Measurements from ENCODE around the gene ANKRD29.

The ANKRD29 gene

DNA sequence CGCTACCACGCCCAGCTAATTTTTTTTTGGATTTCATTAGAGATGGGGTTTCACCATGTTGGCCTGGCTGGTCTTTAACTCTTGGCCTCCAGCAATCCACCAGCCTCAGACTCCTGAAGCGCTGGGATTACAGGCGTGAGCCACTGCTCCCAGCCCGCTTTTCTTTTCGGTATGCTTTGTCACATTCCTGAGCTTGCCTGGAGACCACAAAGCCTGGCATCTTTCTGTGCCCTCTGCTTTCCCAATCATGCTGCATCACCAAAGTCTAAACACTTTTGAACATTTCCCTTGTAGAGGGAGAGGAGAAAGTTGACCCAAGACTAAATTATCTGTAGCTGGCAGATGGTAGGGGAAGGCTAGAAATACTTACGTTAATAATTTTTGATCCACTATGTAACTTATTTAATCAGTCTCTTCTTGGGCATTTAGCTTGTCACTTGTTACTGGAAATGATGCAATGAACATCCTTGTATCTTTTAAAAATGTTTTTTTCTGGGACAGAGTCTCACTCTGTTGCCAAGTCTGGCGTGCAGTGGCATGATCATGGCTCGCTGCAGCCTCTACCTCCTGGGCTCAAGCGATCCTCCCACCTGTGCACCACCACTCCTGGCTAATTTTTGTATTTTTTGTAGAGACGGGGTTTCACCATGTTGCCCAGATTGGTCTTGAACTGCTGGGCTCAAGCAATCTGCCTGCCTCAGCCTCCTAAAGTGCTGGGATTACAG, 73.7 kb downstream of the ANKRD29 start:
- TF ChIP-seq, protein P1, sequence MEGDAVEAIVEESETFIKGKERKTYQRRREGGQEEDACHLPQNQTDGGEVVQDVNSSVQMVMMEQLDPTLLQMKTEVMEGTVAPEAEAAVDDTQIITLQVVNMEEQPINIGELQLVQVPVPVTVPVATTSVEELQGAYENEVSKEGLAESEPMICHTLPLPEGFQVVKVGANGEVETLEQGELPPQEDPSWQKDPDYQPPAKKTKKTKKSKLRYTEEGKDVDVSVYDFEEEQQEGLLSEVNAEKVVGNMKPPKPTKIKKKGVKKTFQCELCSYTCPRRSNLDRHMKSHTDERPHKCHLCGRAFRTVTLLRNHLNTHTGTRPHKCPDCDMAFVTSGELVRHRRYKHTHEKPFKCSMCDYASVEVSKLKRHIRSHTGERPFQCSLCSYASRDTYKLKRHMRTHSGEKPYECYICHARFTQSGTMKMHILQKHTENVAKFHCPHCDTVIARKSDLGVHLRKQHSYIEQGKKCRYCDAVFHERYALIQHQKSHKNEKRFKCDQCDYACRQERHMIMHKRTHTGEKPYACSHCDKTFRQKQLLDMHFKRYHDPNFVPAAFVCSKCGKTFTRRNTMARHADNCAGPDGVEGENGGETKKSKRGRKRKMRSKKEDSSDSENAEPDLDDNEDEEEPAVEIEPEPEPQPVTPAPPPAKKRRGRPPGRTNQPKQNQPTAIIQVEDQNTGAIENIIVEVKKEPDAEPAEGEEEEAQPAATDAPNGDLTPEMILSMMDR (conservative IDR thresholded peaks at IDR 0.05; ENCODE audit: low read depth) = no peak
- no peak for DNase-seq (ENCODE audit: low spot score)
- ChIA-PET CTCF (interaction anchor here (0.5 to 1.5 kb wide), 2 partner anchors 33 to 210 kb away, joined by 3 read pairs; no protein-coding TSS in a partner anchor), POLR2A (ENCODE audit: low non-redundant PET) (no interaction called here)
- H3K27ac ChIP-seq = peak overlapping the region; percentile 86

DNA sequence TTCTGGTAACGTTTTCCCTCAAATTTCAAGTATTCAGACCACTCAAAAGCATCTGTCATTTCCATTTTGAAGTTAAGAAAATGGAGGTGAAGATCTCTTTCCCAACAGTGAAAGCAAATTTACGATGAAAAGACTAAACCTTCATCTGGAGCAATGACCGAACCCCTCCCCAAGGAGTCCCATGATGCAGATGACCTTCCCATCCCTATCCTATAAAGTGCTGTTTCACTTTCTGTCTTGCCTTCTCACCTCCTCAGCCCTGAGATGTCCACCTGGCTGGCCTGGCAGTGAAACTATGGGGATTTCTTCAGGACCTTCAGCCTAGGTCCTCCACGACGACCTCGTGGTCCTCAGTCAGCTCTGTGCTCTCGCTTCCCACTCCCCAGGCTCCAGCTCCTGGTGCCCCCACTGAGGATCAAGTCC, 75.5 kb downstream of the ANKRD29 start:
- TF ChIP-seq, protein P1 (conservative IDR thresholded peaks at IDR 0.05; ENCODE audit: low read depth) = peak; percentile 54
- ChIA-PET CTCF (no interaction called here), POLR2A (ENCODE audit: low non-redundant PET) (no interaction called here)
- DNase-seq (ENCODE audit: low spot score) = no peak
- H3K27ac ChIP-seq = peak overlapping the region; percentile 99

DNA sequence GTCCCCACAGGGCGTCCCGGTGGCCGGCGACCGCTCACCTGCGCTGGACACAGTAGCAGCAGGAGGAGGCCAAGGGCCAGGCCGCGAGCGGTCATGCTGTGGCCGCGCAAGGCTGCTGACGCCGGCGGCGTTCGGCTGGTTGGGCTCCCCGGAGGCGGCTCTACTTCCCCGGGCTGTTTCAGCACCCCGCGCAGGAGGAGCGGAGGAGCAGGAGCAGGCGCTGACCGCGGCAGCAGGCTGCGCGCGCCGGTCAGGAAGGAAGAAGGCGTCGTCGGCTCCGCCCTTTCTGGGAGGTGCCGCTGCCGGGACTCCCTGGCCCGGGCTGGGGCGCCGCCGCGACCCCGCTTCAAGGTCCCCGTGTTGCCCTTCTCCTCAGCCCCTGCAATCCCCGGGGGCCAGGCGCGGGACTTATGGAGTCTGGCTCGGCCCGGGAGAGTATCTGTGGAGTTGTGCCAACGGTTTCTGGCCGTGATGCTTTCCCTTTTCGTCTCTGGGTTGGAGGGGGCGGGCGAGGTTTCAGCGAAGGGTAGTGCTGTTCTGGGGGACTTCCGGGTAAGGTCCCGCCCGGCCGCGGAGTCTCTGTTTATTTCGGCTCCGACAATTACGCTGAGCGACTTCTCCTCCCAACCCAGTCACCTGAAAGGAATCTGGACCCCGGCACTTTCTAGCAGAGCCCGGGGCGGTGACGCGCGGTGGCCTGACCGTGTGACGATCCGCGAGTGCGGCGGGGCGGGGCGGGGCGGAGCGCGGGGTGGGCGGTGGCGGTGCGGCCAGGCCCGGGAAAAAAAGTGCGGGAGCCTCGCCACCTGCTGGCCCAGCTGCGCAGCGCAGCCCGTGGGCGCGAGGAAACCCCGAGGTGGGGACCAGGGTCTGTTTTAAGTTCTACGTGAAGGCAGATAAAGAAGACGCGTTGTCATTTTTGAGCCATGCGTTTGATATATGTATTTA, 76.2 kb downstream of the ANKRD29 start, which contains the start of gene NPC1:
Gene NPC1 (minus strand): TSS at position 258 of the 948 bp plus-strand sequence. CDS start 163 bp downstream, at position 95.
- DNase-seq (ENCODE audit: low spot score) = peak; percentile 91
- TF ChIP-seq, protein P1 (conservative IDR thresholded peaks at IDR 0.05; ENCODE audit: low read depth) = peak; percentile 92

DNA sequence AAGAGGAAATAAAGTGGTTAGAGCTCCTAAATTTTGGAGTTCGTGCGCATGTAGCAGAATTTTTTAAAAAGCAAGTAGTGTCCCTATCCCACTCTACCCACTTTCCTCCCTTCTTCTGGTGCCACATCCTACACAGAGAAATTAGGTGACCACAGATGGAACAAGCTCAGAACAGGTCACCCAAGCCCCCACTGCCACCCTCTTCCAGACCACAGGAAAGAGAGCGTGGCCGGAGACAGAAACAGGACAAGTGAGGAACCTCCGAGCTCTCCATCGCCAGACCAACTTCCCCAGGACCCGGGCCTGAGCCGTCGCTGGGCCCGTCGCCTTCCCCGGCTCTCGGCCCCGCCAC, 76.8 kb downstream of the ANKRD29 start:
- CTCF ChIA-PET = interaction anchor here (0.6 kb wide), 1 partner anchor 165 kb away, joined by 3 read pairs; no protein-coding TSS in a partner anchor
- H3K27ac ChIP-seq = peak overlapping the region; percentile 99
- DNase-seq (ENCODE audit: low spot score) = no peak
- TF ChIP-seq, protein P1 (conservative IDR thresholded peaks at IDR 0.05; ENCODE audit: low read depth) = no peak
- POLR2A ChIA-PET (ENCODE audit: low non-redundant PET) = no interaction called here

More for the DNA sequence above, 76.2 kb downstream of the ANKRD29 start, which contains the start of gene NPC1:
- POLR2A ChIA-PET (ENCODE audit: low non-redundant PET) = no interaction called here
- CTCF ChIA-PET = interaction anchor here (0.6 kb wide), 1 partner anchor 166 kb away, joined by 3 read pairs; no protein-coding TSS in a partner anchor
- peak within 1 kb of the TSS; percentile 99 for H3K27ac ChIP-seq

DNA sequence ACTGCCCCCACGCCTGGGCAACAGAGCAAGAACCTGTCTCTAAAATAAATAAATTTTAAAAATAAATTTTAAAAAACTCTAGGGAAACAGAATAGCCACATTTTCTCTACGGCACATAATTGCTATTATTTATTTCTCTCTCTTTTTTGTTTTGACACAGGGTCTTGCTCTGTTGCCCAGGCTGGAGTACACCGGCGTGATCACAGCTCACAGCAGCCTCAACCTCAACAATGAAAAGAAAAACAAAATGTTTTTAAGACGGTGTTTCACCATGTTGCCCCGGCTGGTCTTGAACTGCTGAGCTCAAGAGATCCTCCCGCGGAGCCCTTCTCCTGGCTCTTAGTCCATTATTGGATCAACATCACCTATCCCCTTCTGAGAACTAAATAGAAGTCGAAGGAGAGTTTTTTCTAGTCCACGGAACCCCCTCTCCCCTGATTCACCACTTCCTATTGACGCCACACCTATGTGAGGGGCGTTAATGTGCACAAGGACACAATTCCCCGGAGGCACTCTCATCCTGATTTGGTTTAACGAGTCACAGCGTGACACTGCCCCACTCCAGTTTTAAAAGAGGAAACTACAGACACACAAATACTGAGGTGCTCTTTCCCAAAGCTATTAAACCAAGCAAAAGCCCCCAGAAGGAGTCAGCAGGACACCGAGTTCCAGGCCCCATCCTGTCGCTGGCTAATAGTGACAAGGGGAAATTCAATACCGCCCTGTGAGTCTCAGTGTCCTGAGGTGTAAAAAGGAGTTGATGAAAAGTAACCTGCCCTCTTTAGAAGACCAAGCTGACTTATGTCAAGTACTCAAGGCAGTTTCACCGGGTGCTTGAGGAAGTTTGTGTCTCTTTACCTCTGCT, 77.5 kb downstream of the ANKRD29 start:
- peak overlapping the region; percentile 99 for H3K27ac ChIP-seq
- TF ChIP-seq, protein P1 (conservative IDR thresholded peaks at IDR 0.05; ENCODE audit: low read depth) = no peak
- POLR2A ChIA-PET (ENCODE audit: low non-redundant PET) = no interaction called here
- CTCF ChIA-PET = interaction anchor here (0.6 kb wide), 1 partner anchor 165 kb away, joined by 3 read pairs; no protein-coding TSS in a partner anchor
- DNase-seq (ENCODE audit: low spot score) = peak; percentile 56
